NCI-H526 treated with DMSO at 0.1 percent for 48 hours (cell line): ENCODE results near the gene COPZ1.
A peak's percentile ranks its signal among the peaks of the same experiment; 100 is the strongest.
"Not testable (repeated sequence)": the region's sequence is repeated elsewhere in the genome, so short reads cannot be mapped to it uniquely, and the experiment has no call there.

Experiments used
- DNase-seq: peaks from one replicate; lab custom pipeline; 2025; lab: John Stamatoyannopoulos, UW

COPZ1 gene

GRCh38 chr12:54331461-54331860 lies 6.5 kb downstream of the COPZ1 start:
- DNase-seq: no peak

- DNase-seq: no peak
These were observed 8.6 kb downstream of the COPZ1 start for GRCh38 chr12:54333420-54334034.

- no peak for DNase-seq
These were observed 12.4 kb downstream of the COPZ1 start for GRCh38 chr12:54337280-54337842.

- DNase-seq: no peak
These were observed 13.1 kb downstream of the COPZ1 start for GRCh38 chr12:54337854-54338650.

GRCh38 chr12:54338698-54339296 lies 13.9 kb downstream of the COPZ1 start:
- no peak for DNase-seq

- DNase-seq: no peak
These were observed 15.9 kb downstream of the COPZ1 start for GRCh38 chr12:54340846-54341245.

- no peak for DNase-seq
These were observed 16.7 kb downstream of the COPZ1 start for GRCh38 chr12:54341378-54342300.

GRCh38 chr12:54349036-54349435 lies 24.1 kb downstream of the COPZ1 start:
- no peak for DNase-seq

- no peak for DNase-seq
These were observed 24.7 kb downstream of the COPZ1 start for GRCh38 chr12:54349679-54350078.

- DNase-seq: no peak
These were observed 25.8 kb downstream of the COPZ1 start for GRCh38 chr12:54350743-54351142.

GRCh38 chr12:54351341-54351740 lies 26.4 kb downstream of the COPZ1 start:
- no peak for DNase-seq

- no peak for DNase-seq
These were observed 27.1 kb downstream of the COPZ1 start for GRCh38 chr12:54352022-54352531.

GRCh38 chr12:54352891-54353874 lies 28.3 kb downstream of the COPZ1 start:
- peak; percentile 15 for DNase-seq

- DNase-seq: not testable (repeated sequence)
These were observed 29.3 kb downstream of the COPZ1 start for GRCh38 chr12:54354271-54354670.

- DNase-seq: no peak
These were observed 30.3 kb downstream of the COPZ1 start for GRCh38 chr12:54355104-54355815.

- no peak for DNase-seq
These were observed 31.3 kb downstream of the COPZ1 start for GRCh38 chr12:54356228-54356627.

GRCh38 chr12:54356951-54357356 lies 32.0 kb downstream of the COPZ1 start:
- DNase-seq: no peak

- DNase-seq: no peak
These were observed 32.7 kb downstream of the COPZ1 start for GRCh38 chr12:54357506-54358190.
